ENCODE results near the gene CDC45.

Gene CDC45

DNA sequence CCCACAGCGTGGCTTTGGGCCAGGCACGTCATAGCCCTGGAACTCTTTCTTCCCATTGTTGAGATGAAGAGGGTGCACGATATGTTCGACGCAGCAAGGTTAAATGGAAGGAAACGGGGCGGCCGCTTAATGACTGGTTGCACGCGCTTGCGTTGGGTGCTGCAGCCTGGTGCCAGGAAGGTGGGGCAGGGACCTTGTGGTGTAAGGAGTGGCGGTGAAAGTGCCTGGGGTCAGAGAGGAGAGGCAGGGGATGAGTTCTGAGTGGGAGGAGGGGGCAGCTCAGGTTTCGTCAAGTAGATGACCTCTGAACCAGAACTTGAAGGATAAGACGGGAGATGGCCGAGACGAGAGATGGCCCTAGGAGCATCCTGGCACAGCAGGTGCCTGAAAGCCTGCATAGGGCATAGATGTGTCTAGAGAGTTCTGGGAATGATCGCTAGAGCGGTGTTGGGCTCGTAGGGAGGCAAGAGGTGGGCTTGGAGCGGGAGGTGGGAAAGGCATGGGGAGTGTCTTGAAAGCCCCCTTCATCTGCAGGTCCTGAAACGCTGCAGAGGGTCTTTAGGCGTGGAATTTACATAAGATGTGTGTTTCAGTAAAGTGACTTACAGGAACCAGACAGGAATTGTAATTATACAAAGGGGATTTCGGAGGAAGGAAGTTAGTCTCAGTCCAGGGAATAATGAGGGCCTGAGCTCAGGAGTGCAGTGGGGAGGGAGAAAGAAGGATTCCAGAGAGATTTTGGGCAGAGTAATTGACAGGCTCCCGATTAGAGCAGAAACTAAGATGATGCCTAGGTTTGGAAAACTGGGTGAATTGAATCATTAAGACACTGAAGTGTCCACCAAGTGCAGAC is 87.7 kb downstream of the CDC45 start:
- no peak overlapping the region for H4K91ac ChIP-seq (ENCODE audit: low read length)
- H2AK5ac ChIP-seq (ENCODE audit: low read length, severe bottlenecking): no peak overlapping the region
- H3K4ac ChIP-seq (ENCODE audit: low read depth in 1 of 2, low read length in 2 of 2): no peak overlapping the region
- no peak overlapping the region for H2BK5ac ChIP-seq (ENCODE audit: low read depth, low read length, poor library complexity, severe bottlenecking)
- H3K4me2 ChIP-seq (ENCODE audit: low read length, poor library complexity, severe bottlenecking): no peak overlapping the region
- no peak overlapping the region for H2AFZ ChIP-seq (ENCODE audit: low read depth, low read length)
- no peak overlapping the region for H2BK12ac ChIP-seq (ENCODE audit: low read length in 2 of 2)
- H3K4me3 ChIP-seq (ENCODE audit: insufficient read depth in 1 of 2, low read depth in 1 of 2, low read length in 2 of 2): no peak overlapping the region
- no peak overlapping the region for H3K9ac ChIP-seq (ENCODE audit: low read length)
- H3K27me3 ChIP-seq (ENCODE audit: control insufficient read depth in 1 of 2, insufficient read depth in 1 of 2, low read length in 2 of 2): peaks cover 12 to 24% of the 10 kb centered on the region in 2 experiments
- no peak overlapping the region for H4K8ac ChIP-seq (ENCODE audit: low read length)
- no peak overlapping the region for H2BK120ac ChIP-seq (ENCODE audit: low read depth, low read length)
- H3K23ac ChIP-seq (ENCODE audit: low read length in 2 of 2): no peak overlapping the region
- H3K79me1 ChIP-seq (replicated peaks; ENCODE audit: low read length, poor library complexity, severe bottlenecking): no peaks in the 10 kb centered on the region
- H3K9me3 ChIP-seq (ENCODE audit: control insufficient read depth, low read length): no peaks in the 10 kb centered on the region
- peaks cover 3% of the 10 kb centered on the region for H3K4me1 ChIP-seq (ENCODE audit: control insufficient read depth, insufficient read depth, low read depth, low read length)
- H3K36me3 ChIP-seq (ENCODE audit: control insufficient read depth in 1 of 2, insufficient read depth in 2 of 2, low read depth in 1 of 2, low read length in 2 of 2): no peaks in the 10 kb centered on the region
- no peak overlapping the region for H3K14ac ChIP-seq (ENCODE audit: low read length in 2 of 2)
- H3K18ac ChIP-seq (ENCODE audit: low read depth in 1 of 2, low read length in 2 of 2): no peak overlapping the region
- no peak overlapping the region for H2BK15ac ChIP-seq (ENCODE audit: low read depth, poor library complexity, severe bottlenecking)
- H3K27ac ChIP-seq (ENCODE audit: low read length, poor library complexity, severe bottlenecking): no peak overlapping the region
- no peak for DNase-seq
- 88% methylated on average over 24 of the region's 24 CpGs for WGBS

DNA sequence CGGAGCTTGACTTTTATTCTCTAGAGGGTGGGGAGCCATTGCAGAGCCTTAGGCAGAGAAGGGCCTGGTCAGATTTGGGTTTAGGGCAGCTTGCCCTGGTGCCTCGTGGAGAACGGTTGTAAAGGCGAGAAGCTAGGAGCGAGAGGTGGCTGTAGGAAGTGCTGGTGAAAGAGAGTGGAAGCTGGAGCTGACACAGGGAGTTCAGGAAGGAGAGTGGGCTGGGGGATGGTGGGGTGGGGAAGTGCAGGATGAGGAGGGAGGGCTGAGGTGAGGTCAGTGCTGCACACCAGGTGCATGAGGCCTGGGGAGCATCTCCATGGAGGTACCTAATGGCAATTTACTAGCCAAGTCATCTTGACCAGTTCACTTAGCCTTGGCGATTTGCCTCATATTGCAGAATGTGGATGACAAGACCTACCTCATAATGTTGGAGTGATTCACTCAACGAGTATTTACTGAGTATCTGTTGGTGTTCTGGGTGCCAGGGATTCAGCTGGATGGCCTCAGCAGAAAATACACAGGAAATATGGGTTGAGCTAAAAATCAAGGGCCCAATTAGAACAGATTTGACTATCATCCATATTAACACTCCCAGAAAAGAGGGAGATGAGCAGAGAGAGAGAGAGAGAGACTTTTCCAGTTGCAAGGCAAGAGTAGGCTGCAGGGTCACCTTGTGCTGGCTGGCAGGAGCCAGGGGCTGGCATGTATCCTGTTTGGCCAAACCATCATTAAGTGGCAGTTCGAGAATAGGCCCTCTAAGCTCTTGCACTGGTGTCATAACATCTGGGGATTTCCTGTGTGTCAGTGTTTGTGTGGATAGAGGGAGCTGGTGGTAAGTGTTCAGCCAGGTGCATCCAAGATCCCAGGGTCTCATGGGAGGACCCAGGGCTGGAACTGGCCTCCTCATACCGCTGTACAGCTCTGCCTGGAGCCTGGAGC is 88.9 kb downstream of the CDC45 start:
- Histone ChIP-seq H3K79me1 (replicated peaks; ENCODE audit: low read length, poor library complexity, severe bottlenecking) (no peaks in the 10 kb centered on the region), H3K14ac (ENCODE audit: low read length in 2 of 2) (no peak overlapping the region), H3K9ac (ENCODE audit: low read length) (no peak overlapping the region), H3K36me3 (ENCODE audit: control insufficient read depth in 1 of 2, insufficient read depth in 2 of 2, low read depth in 1 of 2, low read length in 2 of 2) (no peaks in the 10 kb centered on the region), H2BK5ac (ENCODE audit: low read depth, low read length, poor library complexity, severe bottlenecking) (no peak overlapping the region), H2BK120ac (ENCODE audit: low read depth, low read length) (no peak overlapping the region), H2AK5ac (ENCODE audit: low read length, severe bottlenecking) (no peak overlapping the region), H4K91ac (ENCODE audit: low read length) (no peak overlapping the region), H3K18ac (ENCODE audit: low read depth in 1 of 2, low read length in 2 of 2) (no peak overlapping the region), H3K27me3 (ENCODE audit: control insufficient read depth in 1 of 2, insufficient read depth in 1 of 2, low read length in 2 of 2) (peaks cover 9 to 24% of the 10 kb centered on the region in 2 experiments), H2AFZ (ENCODE audit: low read depth, low read length) (no peak overlapping the region), H3K23ac (ENCODE audit: low read length in 2 of 2) (no peak overlapping the region), H4K8ac (ENCODE audit: low read length) (no peak overlapping the region), H3K27ac (ENCODE audit: low read length, poor library complexity, severe bottlenecking) (no peak overlapping the region), H3K4me3 (ENCODE audit: insufficient read depth in 1 of 2, low read depth in 1 of 2, low read length in 2 of 2) (no peak overlapping the region), H3K4me2 (ENCODE audit: low read length, poor library complexity, severe bottlenecking) (no peak overlapping the region), H3K4ac (ENCODE audit: low read depth in 1 of 2, low read length in 2 of 2) (no peak overlapping the region), H2BK15ac (ENCODE audit: low read depth, poor library complexity, severe bottlenecking) (no peak overlapping the region), H3K9me3 (ENCODE audit: control insufficient read depth, low read length) (no peaks in the 10 kb centered on the region), H2BK12ac (ENCODE audit: low read length in 2 of 2) (no peak overlapping the region), H3K4me1 (ENCODE audit: control insufficient read depth, insufficient read depth, low read depth, low read length) (peaks cover 3% of the 10 kb centered on the region)
- WGBS: 75% methylated on average over 9 of the region's 9 CpGs
- DNase-seq: peak; percentile 47

DNA sequence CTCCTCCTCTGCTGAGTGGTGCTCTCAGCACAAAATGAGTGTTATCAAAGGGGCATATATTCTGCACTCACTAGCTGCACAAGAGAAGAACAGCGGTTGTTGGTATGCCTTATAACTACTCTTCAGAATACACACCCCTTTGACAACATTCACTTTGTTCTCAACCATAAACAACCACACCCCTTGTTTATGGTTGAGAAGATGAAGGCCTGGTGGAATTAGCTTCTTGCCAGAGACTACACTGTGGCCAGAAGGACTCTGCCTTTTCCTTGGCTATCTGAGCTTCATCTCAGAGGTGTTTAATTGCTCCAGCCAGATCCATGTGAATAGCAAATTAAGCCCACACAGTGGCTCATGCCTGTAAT is 89.5 kb downstream of the CDC45 start:
- no peak overlapping the region for H3K4me3 ChIP-seq (ENCODE audit: insufficient read depth in 1 of 2, low read depth in 1 of 2, low read length in 2 of 2)
- no peak overlapping the region for H4K8ac ChIP-seq (ENCODE audit: low read length)
- H3K9ac ChIP-seq (ENCODE audit: low read length): no peak overlapping the region
- H3K18ac ChIP-seq (ENCODE audit: low read depth in 1 of 2, low read length in 2 of 2): no peak overlapping the region
- no peak overlapping the region for H3K14ac ChIP-seq (ENCODE audit: low read length in 2 of 2)
- no peaks in the 10 kb centered on the region for H3K9me3 ChIP-seq (ENCODE audit: control insufficient read depth, low read length)
- H2BK15ac ChIP-seq (ENCODE audit: low read depth, poor library complexity, severe bottlenecking): no peak overlapping the region
- no peak overlapping the region for H2BK5ac ChIP-seq (ENCODE audit: low read depth, low read length, poor library complexity, severe bottlenecking)
- H3K4me2 ChIP-seq (ENCODE audit: low read length, poor library complexity, severe bottlenecking): no peak overlapping the region
- no peak overlapping the region for H3K23ac ChIP-seq (ENCODE audit: low read length in 2 of 2)
- H2AFZ ChIP-seq (ENCODE audit: low read depth, low read length): no peak overlapping the region
- H3K27me3 ChIP-seq (ENCODE audit: control insufficient read depth in 1 of 2, insufficient read depth in 1 of 2, low read length in 2 of 2): peaks cover 9 to 20% of the 10 kb centered on the region in 2 experiments
- no peak overlapping the region for H4K91ac ChIP-seq (ENCODE audit: low read length)
- no peak overlapping the region for H2BK120ac ChIP-seq (ENCODE audit: low read depth, low read length)
- no peak overlapping the region for H3K4ac ChIP-seq (ENCODE audit: low read depth in 1 of 2, low read length in 2 of 2)
- H2BK12ac ChIP-seq (ENCODE audit: low read length in 2 of 2): no peak overlapping the region
- peaks cover 3% of the 10 kb centered on the region for H3K4me1 ChIP-seq (ENCODE audit: control insufficient read depth, insufficient read depth, low read depth, low read length)
- WGBS: 91% methylated on average over 1 of the region's 1 CpG
- DNase-seq: no peak
- no peak overlapping the region for H3K27ac ChIP-seq (ENCODE audit: low read length, poor library complexity, severe bottlenecking)
- H3K79me1 ChIP-seq (replicated peaks; ENCODE audit: low read length, poor library complexity, severe bottlenecking): no peaks in the 10 kb centered on the region
- no peak overlapping the region for H2AK5ac ChIP-seq (ENCODE audit: low read length, severe bottlenecking)
- H3K36me3 ChIP-seq (ENCODE audit: control insufficient read depth in 1 of 2, insufficient read depth in 2 of 2, low read depth in 1 of 2, low read length in 2 of 2): no peaks in the 10 kb centered on the region

DNA sequence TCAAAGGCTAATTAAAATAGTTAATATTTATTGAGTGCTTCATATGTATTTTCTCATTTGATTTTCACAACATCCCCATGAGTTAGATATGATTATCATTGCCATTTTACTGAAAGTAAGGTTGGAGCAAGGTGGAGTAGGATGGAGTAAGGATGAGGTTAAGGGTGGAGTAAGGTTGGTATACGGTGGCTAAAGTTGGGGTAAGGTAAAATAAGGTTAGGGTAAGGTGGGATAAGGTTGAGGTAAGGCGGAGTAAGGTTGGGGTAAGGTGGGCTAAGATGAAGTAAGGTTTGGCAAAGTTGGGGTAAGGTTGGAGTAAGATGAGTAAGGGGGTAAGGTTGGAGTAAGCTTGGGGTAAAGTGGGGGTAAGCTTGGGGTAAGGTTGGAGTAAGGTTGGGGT is 90.3 kb downstream of the CDC45 start:
- no peak for DNase-seq
- Histone ChIP-seq H4K8ac (ENCODE audit: low read length) (no peak overlapping the region), H3K79me1 (replicated peaks; ENCODE audit: low read length, poor library complexity, severe bottlenecking) (no peaks in the 10 kb centered on the region), H3K4me3 (ENCODE audit: insufficient read depth in 1 of 2, low read depth in 1 of 2, low read length in 2 of 2) (no peak overlapping the region), H3K9ac (ENCODE audit: low read length) (no peak overlapping the region), H3K4me2 (ENCODE audit: low read length, poor library complexity, severe bottlenecking) (no peak overlapping the region), H3K23ac (ENCODE audit: low read length in 2 of 2) (no peak overlapping the region), H2BK15ac (ENCODE audit: low read depth, poor library complexity, severe bottlenecking) (no peak overlapping the region), H3K4ac (ENCODE audit: low read depth in 1 of 2, low read length in 2 of 2) (no peak overlapping the region), H2AK5ac (ENCODE audit: low read length, severe bottlenecking) (no peak overlapping the region), H3K36me3 (ENCODE audit: control insufficient read depth in 1 of 2, insufficient read depth in 2 of 2, low read depth in 1 of 2, low read length in 2 of 2) (no peaks in the 10 kb centered on the region), H2AFZ (ENCODE audit: low read depth, low read length) (no peak overlapping the region), H3K9me3 (ENCODE audit: control insufficient read depth, low read length) (no peaks in the 10 kb centered on the region), H2BK12ac (ENCODE audit: low read length in 2 of 2) (no peak overlapping the region), H3K18ac (ENCODE audit: low read depth in 1 of 2, low read length in 2 of 2) (no peak overlapping the region), H2BK120ac (ENCODE audit: low read depth, low read length) (no peak overlapping the region), H3K4me1 (ENCODE audit: control insufficient read depth, insufficient read depth, low read depth, low read length) (peaks cover 3% of the 10 kb centered on the region), H2BK5ac (ENCODE audit: low read depth, low read length, poor library complexity, severe bottlenecking) (no peak overlapping the region), H3K14ac (ENCODE audit: low read length in 2 of 2) (no peak overlapping the region), H3K27me3 (ENCODE audit: control insufficient read depth in 1 of 2, insufficient read depth in 1 of 2, low read length in 2 of 2) (peaks cover 9 to 14% of the 10 kb centered on the region in 2 experiments), H4K91ac (ENCODE audit: low read length) (no peak overlapping the region), H3K27ac (ENCODE audit: low read length, poor library complexity, severe bottlenecking) (no peak overlapping the region)
- WGBS: 72% methylated on average over 2 of the region's 2 CpGs
